Measurements from ENCODE around the gene PEX19.

The PEX19 gene

DNA sequence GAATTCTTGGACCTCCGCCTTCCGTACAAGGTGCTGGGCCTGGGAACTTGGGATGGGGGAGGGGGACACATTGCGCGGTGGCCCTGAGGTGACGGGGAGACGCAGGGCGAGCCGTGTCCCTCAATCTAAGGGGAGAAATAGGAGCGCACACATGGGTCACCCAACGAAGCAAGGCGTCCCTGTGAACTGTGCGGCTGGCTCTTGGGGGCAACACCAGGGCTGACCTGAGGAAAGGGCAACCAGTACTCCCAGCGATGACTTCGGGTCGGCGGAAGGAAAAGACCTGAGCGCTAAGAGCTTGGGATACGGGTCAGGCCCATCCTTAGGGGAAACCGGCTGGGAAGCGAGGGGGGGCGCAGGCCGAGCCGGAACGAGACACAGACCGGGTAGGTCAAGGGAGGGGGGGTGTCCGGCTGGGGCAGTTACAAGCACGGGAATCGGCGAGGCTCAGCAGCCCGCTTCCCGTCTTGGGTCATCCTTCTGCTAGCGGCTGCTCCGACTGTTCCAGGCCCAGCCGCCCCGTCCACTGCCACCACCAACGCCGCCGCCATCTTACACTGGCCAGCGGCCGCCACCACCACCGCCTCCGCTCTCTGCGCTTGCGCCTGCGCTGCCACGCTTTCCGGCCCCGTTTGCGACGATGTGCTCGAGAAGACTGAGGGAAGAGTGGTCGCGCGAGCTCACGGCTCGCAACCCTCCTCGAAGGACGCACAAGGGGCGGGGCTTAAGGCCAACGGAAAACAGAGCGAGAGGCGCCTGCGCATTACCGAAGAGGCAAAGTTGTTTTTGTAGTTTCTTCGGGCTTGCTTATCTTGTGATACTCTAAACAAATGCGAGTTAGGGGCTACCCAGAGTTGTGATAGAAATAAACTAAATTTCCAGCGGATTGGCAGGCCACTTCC is 22.8 kb downstream of the PEX19 start, which contains the start of gene DCAF8:
Gene DCAF8 (minus strand): TSS at position 657 of the 902 bp plus-strand sequence. CDS start 18,541 bp downstream, outside the sequence.
- H3K4me3 ChIP-seq (ENCODE audit: low read length), result peak within 1 kb of the TSS; percentile 93
- DNase-seq (ENCODE audit: low read depth), result peak; percentile 98
- TF ChIP-seq, protein P1, sequence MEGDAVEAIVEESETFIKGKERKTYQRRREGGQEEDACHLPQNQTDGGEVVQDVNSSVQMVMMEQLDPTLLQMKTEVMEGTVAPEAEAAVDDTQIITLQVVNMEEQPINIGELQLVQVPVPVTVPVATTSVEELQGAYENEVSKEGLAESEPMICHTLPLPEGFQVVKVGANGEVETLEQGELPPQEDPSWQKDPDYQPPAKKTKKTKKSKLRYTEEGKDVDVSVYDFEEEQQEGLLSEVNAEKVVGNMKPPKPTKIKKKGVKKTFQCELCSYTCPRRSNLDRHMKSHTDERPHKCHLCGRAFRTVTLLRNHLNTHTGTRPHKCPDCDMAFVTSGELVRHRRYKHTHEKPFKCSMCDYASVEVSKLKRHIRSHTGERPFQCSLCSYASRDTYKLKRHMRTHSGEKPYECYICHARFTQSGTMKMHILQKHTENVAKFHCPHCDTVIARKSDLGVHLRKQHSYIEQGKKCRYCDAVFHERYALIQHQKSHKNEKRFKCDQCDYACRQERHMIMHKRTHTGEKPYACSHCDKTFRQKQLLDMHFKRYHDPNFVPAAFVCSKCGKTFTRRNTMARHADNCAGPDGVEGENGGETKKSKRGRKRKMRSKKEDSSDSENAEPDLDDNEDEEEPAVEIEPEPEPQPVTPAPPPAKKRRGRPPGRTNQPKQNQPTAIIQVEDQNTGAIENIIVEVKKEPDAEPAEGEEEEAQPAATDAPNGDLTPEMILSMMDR (IDR thresholded peaks at IDR 0.05; ENCODE audit: insufficient read depth, low read depth, low read length, missing control alignments), result no peak

DNA sequence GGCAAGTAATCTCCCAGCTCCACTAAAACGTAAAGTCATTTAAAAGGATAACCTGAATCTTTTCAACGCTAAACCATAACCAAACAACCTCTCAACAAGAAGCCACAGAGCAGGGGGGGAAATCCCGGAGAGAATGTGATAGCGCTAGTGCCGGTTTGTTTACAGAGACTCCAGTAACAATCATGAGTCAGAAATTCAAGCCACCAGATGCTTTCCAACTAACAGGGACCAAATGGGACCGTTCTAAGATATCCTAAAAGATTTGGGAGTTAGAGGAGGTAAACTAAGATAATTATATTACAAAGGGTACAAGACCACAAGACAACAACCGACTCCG is 23.4 kb downstream of the PEX19 start:
- peak; percentile 84 for DNase-seq (ENCODE audit: low read depth)
- peak overlapping the region; percentile 93 for H3K4me3 ChIP-seq (ENCODE audit: low read length)
- TF ChIP-seq, protein P1 (IDR thresholded peaks at IDR 0.05; ENCODE audit: insufficient read depth, low read depth, low read length, missing control alignments), result no peak

- peak; percentile 45 for DNase-seq (ENCODE audit: low read depth)
- TF ChIP-seq, protein P1 (IDR thresholded peaks at IDR 0.05; ENCODE audit: insufficient read depth, low read depth, low read length, missing control alignments), result no peak
- peak overlapping the region; percentile 93 for H3K4me3 ChIP-seq (ENCODE audit: low read length)
Observed at GRCh38 chr1:160260406-160261382, 24.2 kb downstream of the PEX19 start.

DNA sequence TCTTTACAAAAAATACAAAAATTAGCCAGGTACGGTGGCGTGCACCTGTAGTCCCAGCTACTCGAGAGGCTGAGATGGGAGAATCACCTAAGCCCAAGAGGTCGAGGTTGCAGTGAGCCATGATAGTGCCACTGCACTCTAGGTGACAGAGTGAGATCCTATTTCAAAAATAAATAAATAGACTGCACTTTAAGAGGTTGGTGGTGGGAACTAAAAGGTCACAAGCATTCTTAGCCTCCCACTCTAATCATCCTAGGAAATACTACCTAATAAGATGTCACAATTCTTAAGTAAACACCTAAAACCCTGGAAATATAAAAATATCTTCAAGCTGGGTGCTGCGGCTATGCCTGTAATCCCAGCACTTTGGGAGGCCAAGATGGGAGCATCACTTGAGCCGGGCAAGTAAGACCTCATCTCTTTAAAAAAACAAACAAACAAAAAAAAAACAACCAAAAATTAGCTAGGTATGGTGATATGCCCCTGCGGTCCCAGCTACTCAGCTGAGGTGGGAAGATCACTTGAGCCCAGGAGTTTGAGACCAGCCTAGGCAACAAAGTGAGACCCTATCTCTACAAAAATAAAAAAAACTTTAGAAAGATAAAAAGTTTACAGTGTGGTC is 26.6 kb downstream of the PEX19 start:
- DNase-seq (ENCODE audit: low read depth), result no peak
- TF ChIP-seq, protein P1 (IDR thresholded peaks at IDR 0.05; ENCODE audit: insufficient read depth, low read depth, low read length, missing control alignments), result no peak
- no peak overlapping the region for H3K4me3 ChIP-seq (ENCODE audit: low read length)

GRCh38 chr1:160257411-160258015 is 27.4 kb downstream of the PEX19 start:
- no peak for DNase-seq (ENCODE audit: low read depth)
- TF ChIP-seq, protein P1 (IDR thresholded peaks at IDR 0.05; ENCODE audit: insufficient read depth, low read depth, low read length, missing control alignments), result no peak
- no peak overlapping the region for H3K4me3 ChIP-seq (ENCODE audit: low read length)

DNA sequence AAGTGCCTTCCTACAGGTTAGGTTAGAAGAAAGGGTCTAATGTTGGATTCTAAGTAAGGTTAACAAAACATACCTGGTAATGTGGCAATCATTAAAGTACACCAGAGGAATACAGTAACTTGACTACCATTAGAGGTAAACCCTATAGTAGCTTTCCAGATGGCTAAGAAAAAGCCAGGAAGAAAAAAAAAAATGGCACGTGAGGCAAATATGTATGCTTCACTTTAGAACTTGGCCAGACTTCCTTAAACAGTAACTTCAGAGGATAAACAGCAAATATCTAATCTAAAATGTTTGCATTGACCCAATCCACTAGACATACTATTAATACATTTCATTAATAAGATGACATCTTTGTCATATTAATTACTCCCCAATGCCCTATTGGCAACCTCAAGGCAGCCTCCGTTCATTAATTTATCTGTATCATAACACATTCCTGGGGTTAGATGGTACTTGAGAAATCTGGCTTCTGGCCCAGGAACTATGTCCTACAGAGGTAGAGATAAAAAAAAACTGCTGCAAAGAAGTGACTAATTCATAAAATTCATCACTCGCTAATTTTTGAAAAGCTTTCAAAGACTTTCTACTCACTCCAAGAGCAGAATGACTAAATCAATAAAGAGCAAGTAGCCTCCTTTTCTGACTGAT is 28.4 kb downstream of the PEX19 start:
- no peak overlapping the region for H3K4me3 ChIP-seq (ENCODE audit: low read length)
- DNase-seq (ENCODE audit: low read depth), result peak; percentile 76
- TF ChIP-seq, protein P1 (IDR thresholded peaks at IDR 0.05; ENCODE audit: insufficient read depth, low read depth, low read length, missing control alignments), result no peak

Data from epithelial cell of esophagus (primary cell).